SK-N-MC (cell line): Measurements from ENCODE around the gene ABCG4.
"Not testable (repeated sequence)": the region's sequence is repeated elsewhere in the genome, so short reads cannot be mapped to it uniquely, and the experiment has no call there.

Experiments used
- DNase-seq: peaks from one replicate; pipeline ENCODE4 v3.0.0-alpha.2; 2011; ENCODE audit warnings: low read depth, low spot score
- H3K27ac ChIP-seq: fragments of 200-600 bp; sonication (generic); 2 replicates; pipeline ENCODE4 v1.5.1; 2016; ENCODE audit warnings: mixed run types
- H3K36me3 ChIP-seq: fragments of 200-600 bp; sonication (generic); 2 replicates; pipeline ENCODE4 v1.6.1; 2017; ENCODE audit warnings: antibody characterized with exemption, low read length, mixed read lengths; ENCODE audit not compliant: insufficient read depth
- H3K4me3 ChIP-seq: fragments of 200-600 bp; sonication (generic); 2 replicates; pipeline ENCODE4 v1.5.1; 2016
- H3K9ac ChIP-seq: fragments of 200-600 bp; sonication (generic); 2 replicates; pipeline ENCODE4 v1.8.0; 2017; ENCODE audit warnings: mixed run types, mixed read lengths; ENCODE audit not compliant: insufficient read length
- H3K9me3 ChIP-seq: fragments of 200-600 bp; sonication (generic); 2 replicates; pipeline ENCODE4 v1.6.1; 2017; ENCODE audit warnings: low read depth, mild to moderate bottlenecking, antibody characterized with exemption, low read length, moderate library complexity, mixed read lengths
- EZH2 ChIP-seq: fragments of 200-600 bp; sonication (generic); IDR thresholded peaks from one replicate; pipeline ENCODE4 v1.6.1; 2017; ENCODE audit warnings: antibody characterized with exemption
- FOXP2 ChIP-seq: optimal IDR thresholded peaks from 2 replicates; pipeline ENCODE3; 2011; ENCODE audit warnings: mild to moderate bottlenecking, moderate library complexity; ENCODE audit not compliant: insufficient read depth; ENCODE audit errors: extremely low read length, control extremely low read depth
- POLR2AphosphoS5 ChIP-seq: IDR thresholded peaks from 2 replicates; pipeline ENCODE4 v1.6.1; 2012; ENCODE audit warnings: mild to moderate bottlenecking, low read depth, low read length, borderline replicate concordance

Gene ABCG4

DNA sequence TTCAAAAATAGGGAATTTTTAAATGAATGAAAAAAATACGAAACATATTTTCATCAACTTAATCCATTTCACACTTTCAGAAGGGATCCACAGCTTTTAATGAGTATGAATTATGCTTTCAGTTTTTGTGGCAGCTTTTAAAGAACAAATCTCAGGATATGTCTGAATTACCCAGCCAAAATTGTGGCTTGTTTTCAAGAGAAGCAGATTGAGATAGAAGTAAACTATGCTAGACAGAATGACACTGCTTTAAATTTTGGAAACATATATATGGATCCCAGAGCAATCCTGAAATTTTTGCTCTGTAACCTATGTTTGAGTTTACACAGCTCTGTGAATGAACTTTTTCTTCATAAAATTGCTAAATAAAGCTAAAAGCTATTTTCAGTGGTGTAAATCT lies 29.9 kb upstream of the ABCG4 start:
- TF ChIP-seq POLR2AphosphoS5, result no peak
- TF ChIP-seq FOXP2, result no peak
- TF ChIP-seq EZH2, result no peak
- Histone ChIP-seq H3K9ac (no peak overlapping the region), H3K9me3 (no peaks in the 10 kb centered on the region), H3K27ac (no peak overlapping the region), H3K4me3 (no peak overlapping the region), H3K36me3 (peaks cover 19% of the 10 kb centered on the region; the same call in 1 of the 2 replicates)
- DNase-seq, result no peak

DNA sequence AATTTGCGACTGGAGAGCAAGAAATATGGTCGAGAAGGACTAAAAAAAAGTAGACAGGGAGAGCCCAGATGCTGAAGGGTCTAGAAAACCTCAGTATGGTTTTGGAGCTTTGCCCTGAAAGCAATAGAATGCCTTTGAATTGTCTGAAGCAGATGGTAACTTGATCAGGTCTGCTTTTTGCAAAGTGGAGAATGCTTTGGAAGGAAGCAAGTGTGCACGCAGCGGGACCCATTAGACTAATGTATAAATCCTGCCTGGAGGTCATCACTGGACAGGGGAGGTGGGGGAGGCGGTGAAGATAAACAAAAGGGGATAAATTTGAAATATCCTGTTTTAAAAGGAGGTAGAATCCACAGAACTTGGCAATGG lies 28.2 kb upstream of the ABCG4 start:
- H3K27ac ChIP-seq, result peak overlapping the region; percentile 66
- no peaks in the 10 kb centered on the region for H3K9me3 ChIP-seq
- H3K4me3 ChIP-seq, result peak overlapping the region; percentile 78
- no peak for DNase-seq
- TF ChIP-seq EZH2 (no peak), POLR2AphosphoS5 (no peak)
- H3K9ac ChIP-seq, result peak overlapping the region; percentile 77
- H3K36me3 ChIP-seq, result peaks cover 18% of the 10 kb centered on the region; the same call in 1 of the 2 replicates

DNA sequence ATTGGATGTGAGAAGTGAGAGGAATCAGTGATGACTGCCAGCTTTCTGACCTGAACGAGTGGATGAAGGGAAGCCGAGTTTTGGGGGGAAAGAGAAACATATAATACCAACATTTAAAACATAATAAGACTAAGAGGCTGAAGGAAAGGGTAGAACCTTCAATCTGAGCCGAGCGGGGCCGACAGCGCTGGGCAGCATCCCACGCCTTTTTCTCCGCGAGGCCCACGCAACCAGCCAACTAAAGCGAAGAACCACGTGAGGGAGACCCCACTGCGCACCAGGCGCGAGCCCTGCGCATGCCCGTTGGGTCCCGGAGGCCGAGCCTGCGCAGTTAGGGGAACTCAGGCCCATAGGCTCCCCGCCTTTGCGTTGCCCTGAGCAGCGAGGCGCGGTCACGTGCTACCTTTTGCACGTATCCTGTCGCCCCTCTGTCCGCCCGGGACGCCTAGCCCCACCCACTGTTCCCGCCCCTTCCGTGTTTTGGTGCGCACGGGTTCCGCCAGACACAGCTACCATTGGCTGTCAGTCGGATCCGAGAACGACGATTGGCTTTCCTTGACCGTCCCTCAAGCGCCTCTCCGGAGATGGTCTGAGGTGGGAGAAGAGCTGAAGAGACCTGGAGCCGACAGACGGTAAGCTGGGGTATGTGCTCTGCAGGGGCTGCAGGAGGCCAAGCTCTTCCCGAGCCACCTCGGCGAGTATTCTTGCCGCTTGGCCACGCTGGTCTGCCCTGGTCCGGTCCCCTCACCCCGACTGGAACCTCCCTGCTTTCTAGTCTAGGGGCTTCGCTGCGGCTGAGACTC lies 27.6 kb upstream of the ABCG4 start, which contains the start of gene HINFP:
HINFP (plus strand) TSS at position 573 of the 803 bp plus-strand sequence. CDS start 5,365 bp downstream, outside the sequence.
- H3K9ac ChIP-seq, result peak within 1 kb of the TSS; percentile 91
- peak within 1 kb of the TSS; percentile 89 for H3K4me3 ChIP-seq
- TF ChIP-seq FOXP2 (peak; percentile 64), EZH2 (no peak), POLR2AphosphoS5 (peak; percentile 80)
- no peaks in the 10 kb centered on the region for H3K9me3 ChIP-seq
- DNase-seq, result peak; percentile 89
- peaks cover 14% of the 10 kb centered on the region; the same call in 1 of the 2 replicates for H3K36me3 ChIP-seq
- H3K27ac ChIP-seq, result peak within 1 kb of the TSS; percentile 66

DNA sequence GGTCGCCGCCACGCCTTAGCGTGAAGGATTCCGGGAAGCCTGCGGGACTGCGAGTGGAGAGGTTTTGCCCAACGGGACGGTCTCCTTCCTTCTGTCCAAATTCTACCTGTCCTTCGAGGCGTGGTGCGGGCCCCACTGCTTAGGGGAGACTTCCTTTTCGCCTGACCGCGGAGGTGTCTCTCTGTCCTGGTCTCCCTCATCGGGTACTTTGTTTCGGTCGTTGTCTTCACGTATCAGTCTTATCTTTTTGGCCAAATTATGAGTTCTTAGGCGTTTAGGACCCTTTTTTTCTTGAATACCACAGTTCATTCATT lies 27.1 kb upstream of the ABCG4 start:
- peak overlapping the region; percentile 91 for H3K9ac ChIP-seq
- no peaks in the 10 kb centered on the region for H3K9me3 ChIP-seq
- TF ChIP-seq FOXP2 (no peak), EZH2 (no peak), POLR2AphosphoS5 (no peak)
- no peak for DNase-seq
- H3K27ac ChIP-seq, result no peak overlapping the region
- H3K4me3 ChIP-seq, result peak overlapping the region; percentile 89
- peaks cover 14% of the 10 kb centered on the region; the same call in 1 of the 2 replicates for H3K36me3 ChIP-seq

DNA sequence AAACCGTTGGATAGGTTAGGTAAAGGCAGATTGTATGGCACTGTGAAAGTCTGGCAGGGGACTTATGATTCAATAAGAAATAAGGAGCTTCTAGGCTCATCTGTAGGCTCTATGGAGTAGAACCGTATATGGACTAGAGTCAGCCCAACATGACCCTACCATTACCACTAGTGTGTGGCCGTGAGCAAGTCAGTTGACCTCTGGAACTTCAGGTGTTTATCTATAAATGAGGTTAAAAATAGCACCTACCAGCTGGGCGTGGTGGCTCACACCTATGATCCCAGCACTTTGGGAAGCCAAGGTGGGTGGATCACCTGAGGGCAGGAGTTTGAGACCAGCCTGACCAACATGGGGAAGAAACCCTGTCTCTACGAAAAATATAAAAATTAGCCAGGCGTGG lies 23.0 kb upstream of the ABCG4 start:
- TF ChIP-seq EZH2, result no peak
- TF ChIP-seq POLR2AphosphoS5, result no peak
- no peak for TF ChIP-seq FOXP2
- H3K9me3 ChIP-seq, result no peaks in the 10 kb centered on the region
- H3K27ac ChIP-seq, result no peak overlapping the region
- peaks cover 17% of the 10 kb centered on the region; the same call in 1 of the 2 replicates for H3K36me3 ChIP-seq
- no peak overlapping the region for H3K9ac ChIP-seq
- DNase-seq, result no peak
- H3K4me3 ChIP-seq, result no peak overlapping the region

DNA sequence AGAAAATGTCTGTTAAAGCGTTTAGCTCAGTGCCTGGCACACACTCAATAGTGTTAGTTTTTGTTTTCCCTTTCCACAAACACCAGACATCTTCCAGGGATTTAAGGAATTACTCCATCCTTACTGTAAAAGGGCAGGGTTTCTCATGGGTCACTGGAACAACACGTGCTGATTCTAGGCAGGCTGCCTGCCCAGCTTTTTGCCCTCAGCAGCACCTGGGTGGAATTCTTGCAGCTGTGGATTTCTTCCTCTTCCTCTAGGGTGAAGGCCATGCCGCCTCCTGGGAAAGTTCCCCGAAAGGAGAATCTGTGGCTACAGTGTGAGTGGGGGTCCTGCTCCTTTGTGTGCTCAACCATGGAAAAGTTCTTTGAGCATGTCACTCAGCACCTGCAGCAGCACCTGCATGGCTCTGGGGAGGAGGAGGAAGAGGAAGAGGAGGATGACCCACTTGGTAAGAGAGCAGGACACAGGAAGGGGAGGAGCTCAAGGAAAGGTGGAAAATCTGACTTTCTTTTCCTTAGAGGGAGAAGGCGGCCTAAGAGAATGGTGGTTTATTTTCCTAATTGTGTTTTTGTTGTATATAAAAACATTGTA lies 22.1 kb upstream of the ABCG4 start:
- Histone ChIP-seq H3K27ac (no peak overlapping the region), H3K9me3 (no peaks in the 10 kb centered on the region), H3K36me3 (peaks cover 17% of the 10 kb centered on the region; the same call in 1 of the 2 replicates), H3K9ac (no peak overlapping the region), H3K4me3 (no peak overlapping the region)
- no peak for DNase-seq
- no peak for TF ChIP-seq EZH2
- no peak for TF ChIP-seq FOXP2
- no peak for TF ChIP-seq POLR2AphosphoS5

DNA sequence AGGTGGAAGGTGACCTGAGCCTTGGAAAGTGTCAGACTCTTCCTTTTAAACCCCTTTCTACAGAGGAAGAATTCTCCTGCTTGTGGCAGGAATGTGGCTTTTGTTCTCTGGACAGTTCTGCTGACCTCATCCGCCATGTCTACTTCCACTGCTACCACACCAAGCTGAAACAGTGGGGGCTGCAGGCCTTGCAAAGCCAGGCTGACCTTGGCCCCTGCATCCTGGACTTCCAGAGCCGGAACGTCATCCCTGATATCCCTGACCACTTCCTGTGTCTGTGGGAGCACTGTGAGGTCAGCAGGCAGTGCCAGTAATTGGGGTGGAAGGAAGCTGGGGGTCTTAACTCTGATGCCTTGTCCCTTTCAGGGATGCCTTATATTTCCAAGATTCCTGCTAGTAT lies 18.2 kb upstream of the ABCG4 start:
- no peak for TF ChIP-seq POLR2AphosphoS5
- no peak for TF ChIP-seq FOXP2
- TF ChIP-seq EZH2, result no peak
- DNase-seq, result no peak

DNA sequence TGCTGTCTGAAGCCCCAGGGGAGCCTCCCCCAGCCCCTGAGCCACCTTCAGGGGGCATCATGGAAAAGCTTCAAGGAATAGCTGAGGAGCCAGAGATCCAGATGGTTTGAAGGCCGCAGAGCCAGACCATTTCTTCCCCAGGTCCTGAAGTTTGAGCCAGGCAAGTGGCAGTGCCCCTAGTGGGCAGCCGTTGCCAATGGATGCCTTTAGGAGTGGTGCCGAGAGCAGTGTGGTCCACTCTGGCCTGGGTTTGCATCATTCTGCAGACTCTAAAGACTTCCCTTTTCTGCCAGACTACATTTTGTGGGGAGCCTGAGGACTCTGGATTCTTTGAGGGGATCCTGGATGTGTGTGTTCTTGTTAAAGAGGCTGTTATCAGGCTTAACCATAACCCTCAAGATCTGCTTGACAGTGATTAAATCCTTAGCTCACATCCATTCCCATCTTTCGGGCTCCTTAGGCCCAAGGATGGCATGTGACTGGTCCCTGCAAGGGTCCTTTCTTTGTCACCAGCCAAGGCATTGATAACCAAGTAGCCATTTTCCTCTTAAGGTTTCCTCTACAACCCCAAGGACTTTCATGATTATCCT lies 14.4 kb upstream of the ABCG4 start:
- TF ChIP-seq EZH2, result no peak
- TF ChIP-seq FOXP2, result no peak
- TF ChIP-seq POLR2AphosphoS5, result no peak
- DNase-seq, result no peak
- Histone ChIP-seq H3K36me3 (peaks cover 29% of the 10 kb centered on the region; the same call in 1 of the 2 replicates), H3K9me3 (no peaks in the 10 kb centered on the region), H3K27ac (no peak overlapping the region), H3K9ac (no peak overlapping the region), H3K4me3 (no peak overlapping the region)

More for the DNA sequence above, 18.2 kb upstream of the ABCG4 start:
- no peak overlapping the region for H3K4me3 ChIP-seq
- H3K27ac ChIP-seq, result no peak overlapping the region
- H3K9ac ChIP-seq, result no peak overlapping the region
- H3K9me3 ChIP-seq, result no peaks in the 10 kb centered on the region
- peaks cover 29% of the 10 kb centered on the region; the same call in 1 of the 2 replicates for H3K36me3 ChIP-seq

DNA sequence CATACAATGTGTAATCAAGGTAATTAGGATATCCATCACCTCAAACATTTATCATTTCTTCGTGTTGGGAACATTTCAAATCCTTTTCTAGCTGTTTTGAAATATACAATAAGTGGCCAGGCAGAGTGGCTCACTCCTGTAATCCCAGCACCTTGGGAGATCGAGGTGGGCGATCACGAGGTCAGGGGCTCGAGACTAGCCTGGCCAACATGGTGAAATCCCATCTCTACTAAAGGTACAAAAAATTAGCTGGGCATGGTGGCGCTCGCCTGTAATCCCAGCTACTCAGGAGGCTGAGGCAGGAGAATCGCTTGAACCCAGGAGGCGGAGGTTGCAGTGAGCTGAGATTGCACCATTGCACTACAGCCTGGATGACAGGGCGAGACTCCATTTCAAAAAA lies 9.6 kb upstream of the ABCG4 start:
- H3K36me3 ChIP-seq, H3K9me3 ChIP-seq, H3K9ac ChIP-seq, H3K4me3 ChIP-seq, DNase-seq, H3K27ac ChIP-seq: not testable (repeated sequence)
